NCI-H1048 (cell line): ENCODE data around the gene UNC119B.

ENCODE experiments used
- DNase-seq: peaks from one replicate; lab custom pipeline; 2025; lab: John Stamatoyannopoulos, UW

The UNC119B gene

DNA sequence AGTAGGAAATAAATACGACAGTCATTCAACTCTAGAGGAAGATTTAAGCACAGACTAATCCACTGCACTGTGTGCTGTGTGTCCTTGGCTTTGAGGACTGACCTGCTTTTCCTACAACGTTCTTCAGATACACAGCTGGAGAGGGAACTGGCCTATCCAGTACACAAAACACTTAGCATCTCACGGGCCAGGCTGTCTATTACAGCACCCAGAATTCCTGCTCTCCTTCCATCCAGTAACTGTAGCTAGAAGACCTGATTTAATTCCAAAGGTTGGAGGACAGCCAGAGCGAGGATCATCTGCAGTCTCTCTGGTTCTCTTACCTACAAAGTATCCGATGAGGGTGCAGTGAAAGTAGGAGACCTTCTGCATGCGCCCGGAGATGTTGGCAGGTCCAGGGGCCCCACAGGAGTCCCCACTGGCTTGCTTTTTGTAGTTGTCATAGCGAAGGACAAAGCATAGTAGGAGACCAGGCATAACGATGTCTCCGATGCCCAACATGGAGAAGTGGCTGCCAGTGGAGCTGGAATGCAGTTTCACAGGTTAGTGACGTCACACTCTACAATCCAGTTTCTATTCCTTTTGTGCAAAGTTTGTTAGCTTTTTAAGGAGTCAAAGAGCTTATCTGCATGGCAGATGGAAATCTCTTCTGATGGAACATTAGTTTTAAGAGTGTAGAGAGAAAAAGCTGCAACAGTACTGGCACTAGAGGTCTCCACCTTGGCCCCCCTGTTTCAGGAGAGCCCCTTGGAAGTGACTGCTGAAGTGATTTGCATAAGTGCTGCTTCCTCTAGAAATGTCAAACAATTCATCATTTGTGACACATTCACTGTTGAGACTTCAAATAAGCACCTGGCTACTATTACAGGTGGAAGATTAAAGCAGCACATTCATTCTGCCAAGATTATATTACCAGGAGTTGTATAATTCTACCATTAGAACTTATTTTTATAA lies 57.1 kb downstream of the UNC119B start:
- no peak for DNase-seq

- DNase-seq = no peak
Measured at GRCh38 chr12:120771097-120771496, 60.8 kb downstream of the UNC119B start.
